ENCODE measurements around the gene IGF2BP3.

DNA sequence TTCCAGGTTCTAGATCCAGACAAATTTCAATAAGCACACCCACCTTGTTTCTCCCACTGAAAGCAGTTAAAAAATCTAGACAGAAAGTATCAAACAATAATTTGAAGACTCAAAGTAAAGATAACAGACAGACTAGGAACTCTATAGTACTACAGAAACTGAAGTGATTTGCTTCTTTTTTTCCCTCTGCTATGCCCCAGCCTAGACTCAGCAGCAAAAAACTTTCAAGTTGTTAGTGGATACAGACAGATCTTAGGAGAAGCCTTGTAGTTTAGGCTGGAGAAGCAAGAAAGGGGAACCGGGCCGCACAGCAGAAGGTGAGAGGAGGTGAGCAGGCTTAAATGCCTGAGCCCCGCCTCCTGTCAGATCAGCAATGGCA, 65.1 kb downstream of the IGF2BP3 start:
- no peak for TF ChIP-seq MZF1 (tag by site-specific recombination; IDR thresholded peaks at IDR 0.05; ENCODE audit: borderline replicate concordance)
- TF ChIP-seq, protein P1, sequence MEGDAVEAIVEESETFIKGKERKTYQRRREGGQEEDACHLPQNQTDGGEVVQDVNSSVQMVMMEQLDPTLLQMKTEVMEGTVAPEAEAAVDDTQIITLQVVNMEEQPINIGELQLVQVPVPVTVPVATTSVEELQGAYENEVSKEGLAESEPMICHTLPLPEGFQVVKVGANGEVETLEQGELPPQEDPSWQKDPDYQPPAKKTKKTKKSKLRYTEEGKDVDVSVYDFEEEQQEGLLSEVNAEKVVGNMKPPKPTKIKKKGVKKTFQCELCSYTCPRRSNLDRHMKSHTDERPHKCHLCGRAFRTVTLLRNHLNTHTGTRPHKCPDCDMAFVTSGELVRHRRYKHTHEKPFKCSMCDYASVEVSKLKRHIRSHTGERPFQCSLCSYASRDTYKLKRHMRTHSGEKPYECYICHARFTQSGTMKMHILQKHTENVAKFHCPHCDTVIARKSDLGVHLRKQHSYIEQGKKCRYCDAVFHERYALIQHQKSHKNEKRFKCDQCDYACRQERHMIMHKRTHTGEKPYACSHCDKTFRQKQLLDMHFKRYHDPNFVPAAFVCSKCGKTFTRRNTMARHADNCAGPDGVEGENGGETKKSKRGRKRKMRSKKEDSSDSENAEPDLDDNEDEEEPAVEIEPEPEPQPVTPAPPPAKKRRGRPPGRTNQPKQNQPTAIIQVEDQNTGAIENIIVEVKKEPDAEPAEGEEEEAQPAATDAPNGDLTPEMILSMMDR (tag by site-specific recombination; IDR thresholded peaks at IDR 0.05), result no peak
- no peak for TF ChIP-seq HOXC10 (CRISPR knock-in tag; IDR thresholded peaks at IDR 0.05)
- no peak for TF ChIP-seq ZNF404 (tag by site-specific recombination; IDR thresholded peaks at IDR 0.05)
- TF ChIP-seq ZNF561 (tag by site-specific recombination; IDR thresholded peaks at IDR 0.05; ENCODE audit: borderline replicate concordance), result no peak
- TF ChIP-seq ZNF121 (tag by site-specific recombination; IDR thresholded peaks at IDR 0.05), result no peak
- no peak for TF ChIP-seq HOXA7 (CRISPR knock-in tag; IDR thresholded peaks at IDR 0.05; ENCODE audit: borderline replicate concordance)
- TF ChIP-seq YY1 (tag by site-specific recombination; IDR thresholded peaks at IDR 0.05), result no peak
- no peak for TF ChIP-seq ZNF132 (tag by site-specific recombination; IDR thresholded peaks at IDR 0.05; ENCODE audit: borderline replicate concordance)
- no peak for TF ChIP-seq HOXD13 (CRISPR knock-in tag; IDR thresholded peaks at IDR 0.05; ENCODE audit: borderline replicate concordance)
- TF ChIP-seq, protein P2, sequence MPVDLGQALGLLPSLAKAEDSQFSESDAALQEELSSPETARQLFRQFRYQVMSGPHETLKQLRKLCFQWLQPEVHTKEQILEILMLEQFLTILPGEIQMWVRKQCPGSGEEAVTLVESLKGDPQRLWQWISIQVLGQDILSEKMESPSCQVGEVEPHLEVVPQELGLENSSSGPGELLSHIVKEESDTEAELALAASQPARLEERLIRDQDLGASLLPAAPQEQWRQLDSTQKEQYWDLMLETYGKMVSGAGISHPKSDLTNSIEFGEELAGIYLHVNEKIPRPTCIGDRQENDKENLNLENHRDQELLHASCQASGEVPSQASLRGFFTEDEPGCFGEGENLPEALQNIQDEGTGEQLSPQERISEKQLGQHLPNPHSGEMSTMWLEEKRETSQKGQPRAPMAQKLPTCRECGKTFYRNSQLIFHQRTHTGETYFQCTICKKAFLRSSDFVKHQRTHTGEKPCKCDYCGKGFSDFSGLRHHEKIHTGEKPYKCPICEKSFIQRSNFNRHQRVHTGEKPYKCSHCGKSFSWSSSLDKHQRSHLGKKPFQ (tag by site-specific recombination; IDR thresholded peaks at IDR 0.05), result no peak
- TF ChIP-seq, protein P3, sequence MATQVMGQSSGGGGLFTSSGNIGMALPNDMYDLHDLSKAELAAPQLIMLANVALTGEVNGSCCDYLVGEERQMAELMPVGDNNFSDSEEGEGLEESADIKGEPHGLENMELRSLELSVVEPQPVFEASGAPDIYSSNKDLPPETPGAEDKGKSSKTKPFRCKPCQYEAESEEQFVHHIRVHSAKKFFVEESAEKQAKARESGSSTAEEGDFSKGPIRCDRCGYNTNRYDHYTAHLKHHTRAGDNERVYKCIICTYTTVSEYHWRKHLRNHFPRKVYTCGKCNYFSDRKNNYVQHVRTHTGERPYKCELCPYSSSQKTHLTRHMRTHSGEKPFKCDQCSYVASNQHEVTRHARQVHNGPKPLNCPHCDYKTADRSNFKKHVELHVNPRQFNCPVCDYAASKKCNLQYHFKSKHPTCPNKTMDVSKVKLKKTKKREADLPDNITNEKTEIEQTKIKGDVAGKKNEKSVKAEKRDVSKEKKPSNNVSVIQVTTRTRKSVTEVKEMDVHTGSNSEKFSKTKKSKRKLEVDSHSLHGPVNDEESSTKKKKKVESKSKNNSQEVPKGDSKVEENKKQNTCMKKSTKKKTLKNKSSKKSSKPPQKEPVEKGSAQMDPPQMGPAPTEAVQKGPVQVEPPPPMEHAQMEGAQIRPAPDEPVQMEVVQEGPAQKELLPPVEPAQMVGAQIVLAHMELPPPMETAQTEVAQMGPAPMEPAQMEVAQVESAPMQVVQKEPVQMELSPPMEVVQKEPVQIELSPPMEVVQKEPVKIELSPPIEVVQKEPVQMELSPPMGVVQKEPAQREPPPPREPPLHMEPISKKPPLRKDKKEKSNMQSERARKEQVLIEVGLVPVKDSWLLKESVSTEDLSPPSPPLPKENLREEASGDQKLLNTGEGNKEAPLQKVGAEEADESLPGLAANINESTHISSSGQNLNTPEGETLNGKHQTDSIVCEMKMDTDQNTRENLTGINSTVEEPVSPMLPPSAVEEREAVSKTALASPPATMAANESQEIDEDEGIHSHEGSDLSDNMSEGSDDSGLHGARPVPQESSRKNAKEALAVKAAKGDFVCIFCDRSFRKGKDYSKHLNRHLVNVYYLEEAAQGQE (tag by site-specific recombination; IDR thresholded peaks at IDR 0.05), result no peak
- no peak for TF ChIP-seq ZNF146 (tag by site-specific recombination; IDR thresholded peaks at IDR 0.05)
- TF ChIP-seq, protein P4, sequence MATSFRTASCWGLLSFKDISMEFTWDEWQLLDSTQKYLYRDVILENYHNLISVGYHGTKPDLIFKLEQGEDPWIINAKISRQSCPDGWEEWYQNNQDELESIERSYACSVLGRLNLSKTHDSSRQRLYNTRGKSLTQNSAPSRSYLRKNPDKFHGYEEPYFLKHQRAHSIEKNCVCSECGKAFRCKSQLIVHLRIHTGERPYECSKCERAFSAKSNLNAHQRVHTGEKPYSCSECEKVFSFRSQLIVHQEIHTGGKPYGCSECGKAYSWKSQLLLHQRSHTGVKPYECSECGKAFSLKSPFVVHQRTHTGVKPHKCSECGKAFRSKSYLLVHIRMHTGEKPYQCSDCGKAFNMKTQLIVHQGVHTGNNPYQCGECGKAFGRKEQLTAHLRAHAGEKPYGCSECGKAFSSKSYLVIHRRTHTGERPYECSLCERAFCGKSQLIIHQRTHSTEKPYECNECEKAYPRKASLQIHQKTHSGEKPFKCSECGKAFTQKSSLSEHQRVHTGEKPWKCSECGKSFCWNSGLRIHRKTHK (tag by site-specific recombination; IDR thresholded peaks at IDR 0.05), result no peak

All from HEK293 (cell line).